MM.1S (cell line): ENCODE results near the gene UPK3B.
"Not testable (repeated sequence)": the region's sequence is repeated elsewhere in the genome, so short reads cannot be mapped to it uniquely, and the experiment has no call there.

Experiments
- EZH2 ChIP-seq: fragments of 300-600 bp; sonication (generic); optimal IDR thresholded peaks from 2 replicates; pipeline ENCODE3; 2017; ENCODE audit warnings: low read depth, mild to moderate bottlenecking, antibody characterized with exemption, low read length, mixed read lengths
- EZH2phosphoT487 ChIP-seq: fragments of 300-600 bp; sonication (generic); IDR thresholded peaks from 2 replicates; pipeline ENCODE4 v1.6.1; 2018; ENCODE audit warnings: antibody characterized with exemption, low read length
- TF ChIP-seq, protein P1 (sequence below): fragments of 300-600 bp; sonication (generic); IDR thresholded peaks from 2 replicates; pipeline ENCODE4 v1.5.1; 2016; ENCODE audit warnings: antibody characterized with exemption, low read length, mixed read lengths

DNA sequence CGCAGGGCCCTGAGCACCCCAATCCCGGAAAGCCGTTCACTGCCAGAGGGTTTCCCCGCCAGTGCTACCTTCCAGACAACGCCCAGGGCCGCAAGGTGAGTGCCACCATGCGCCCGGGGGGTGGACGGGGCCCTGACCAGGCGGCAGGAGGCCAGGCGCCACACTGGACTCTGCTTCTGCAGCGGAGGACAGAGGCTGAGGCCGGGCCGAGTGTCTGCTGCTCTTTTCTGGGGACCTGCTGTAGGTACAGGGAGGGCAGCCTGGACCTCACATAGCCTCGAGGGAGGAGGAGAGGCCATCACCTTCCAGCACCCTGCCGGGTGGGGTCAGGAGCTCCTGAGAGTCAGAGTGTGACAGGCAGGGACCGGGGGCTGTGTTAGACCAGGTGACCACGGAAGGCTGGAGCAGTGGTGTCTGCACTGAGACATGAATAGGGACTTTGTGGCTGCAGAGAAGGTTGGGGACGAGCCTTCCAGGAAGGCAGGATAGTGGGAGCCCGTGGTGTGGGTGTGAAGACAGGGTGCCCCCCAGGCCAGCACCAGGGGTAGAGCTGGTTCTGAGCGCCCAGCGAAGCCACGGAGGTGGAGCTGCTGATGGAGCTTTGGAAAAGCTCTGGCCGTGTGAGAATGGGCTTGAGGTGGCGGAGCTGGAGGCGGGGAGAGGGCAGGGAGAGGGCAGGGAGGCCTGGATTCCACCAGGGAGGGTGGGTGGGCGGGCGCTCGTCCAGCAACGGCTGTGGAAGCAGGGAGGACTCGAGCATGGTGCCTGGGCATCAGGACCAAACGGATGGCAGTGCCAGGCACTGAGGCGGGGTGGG, 5.8 kb upstream of the UPK3B start:
- TF ChIP-seq, protein P1, sequence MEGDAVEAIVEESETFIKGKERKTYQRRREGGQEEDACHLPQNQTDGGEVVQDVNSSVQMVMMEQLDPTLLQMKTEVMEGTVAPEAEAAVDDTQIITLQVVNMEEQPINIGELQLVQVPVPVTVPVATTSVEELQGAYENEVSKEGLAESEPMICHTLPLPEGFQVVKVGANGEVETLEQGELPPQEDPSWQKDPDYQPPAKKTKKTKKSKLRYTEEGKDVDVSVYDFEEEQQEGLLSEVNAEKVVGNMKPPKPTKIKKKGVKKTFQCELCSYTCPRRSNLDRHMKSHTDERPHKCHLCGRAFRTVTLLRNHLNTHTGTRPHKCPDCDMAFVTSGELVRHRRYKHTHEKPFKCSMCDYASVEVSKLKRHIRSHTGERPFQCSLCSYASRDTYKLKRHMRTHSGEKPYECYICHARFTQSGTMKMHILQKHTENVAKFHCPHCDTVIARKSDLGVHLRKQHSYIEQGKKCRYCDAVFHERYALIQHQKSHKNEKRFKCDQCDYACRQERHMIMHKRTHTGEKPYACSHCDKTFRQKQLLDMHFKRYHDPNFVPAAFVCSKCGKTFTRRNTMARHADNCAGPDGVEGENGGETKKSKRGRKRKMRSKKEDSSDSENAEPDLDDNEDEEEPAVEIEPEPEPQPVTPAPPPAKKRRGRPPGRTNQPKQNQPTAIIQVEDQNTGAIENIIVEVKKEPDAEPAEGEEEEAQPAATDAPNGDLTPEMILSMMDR, result not testable (repeated sequence)
- TF ChIP-seq EZH2phosphoT487, EZH2: not testable (repeated sequence)
